LNCAP (cell line): ENCODE data around the gene FNIP1.

ENCODE experiments used
- CTCF ChIP-seq: fragments of 450-650 bp; IDR thresholded peaks from 2 replicates; pipeline ENCODE4 v1.5.1; 2017; ENCODE audit warnings: mild to moderate bottlenecking

The FNIP1 gene

GRCh38 chr5:131756942-131757341 lies 39.9 kb downstream of the FNIP1 start:
- no peak for TF ChIP-seq CTCF

GRCh38 chr5:131754363-131754762 lies 42.5 kb downstream of the FNIP1 start:
- no peak for TF ChIP-seq CTCF

- no peak for TF ChIP-seq CTCF
These were observed 45.3 kb downstream of the FNIP1 start for GRCh38 chr5:131751506-131751905.

- no peak for TF ChIP-seq CTCF
These were observed 46.9 kb downstream of the FNIP1 start for GRCh38 chr5:131749723-131750470.

- no peak for TF ChIP-seq CTCF
These were observed 47.7 kb downstream of the FNIP1 start for GRCh38 chr5:131749138-131749537.

- TF ChIP-seq CTCF, result no peak
These were observed 49.4 kb downstream of the FNIP1 start for GRCh38 chr5:131747180-131748105.

- no peak for TF ChIP-seq CTCF
These were observed 50.4 kb downstream of the FNIP1 start for GRCh38 chr5:131746423-131746822.
